Vagina (tissue), 2 donors: ENCODE data around the gene ACOXL. TPM values are rescaled to one million over a fixed set of nuclear protein-coding genes. Genes with fewer than 3 reads are reported as not detected.

Experiments
- DNase-seq, 2 donors: peaks; one replicate each; pipeline ENCODE4 v3.0.0-alpha.2; 2017; ENCODE audit errors: extremely low spot score in 2 of 2
- H3K27ac ChIP-seq: fragments of 200-600 bp; sonication (generic); one replicate; pipeline ENCODE4 v1.5.1; 2019
- H3K27me3 ChIP-seq: fragments of 200-600 bp; sonication (generic); one replicate; pipeline ENCODE4 v1.5.1; 2019
- H3K36me3 ChIP-seq, 2 donors: fragments of 200-600 bp; sonication (generic); one replicate each; pipeline ENCODE4 v1.5.1; 2017 to 2019
- H3K4me1 ChIP-seq: fragments of 200-600 bp; sonication (generic); one replicate; pipeline ENCODE4 v1.5.1; 2019
- H3K4me3 ChIP-seq, 2 donors: fragments of 200-600 bp; sonication (generic); 1 replicate in 1 of 2; 2 replicates in 1 of 2; pipeline ENCODE4 v1.5.1; 2016 to 2019
- H3K9me3 ChIP-seq: fragments of 200-600 bp; sonication (generic); one replicate; pipeline ENCODE4 v1.5.1; 2019
- CTCF ChIP-seq, 3 experiments: fragments of 450-650 bp in 2 of 3; fragments of 200-600 bp in 1 of 3; sonication (generic) in 1 of 3; IDR thresholded peaks; one replicate each; pipeline ENCODE4 v1.5.1; 2017 to 2019; ENCODE audit warnings: antibody characterized with exemption in 3 of 3, mild to moderate bottlenecking in 2 of 3, moderate library complexity in 2 of 3
- POLR2A ChIP-seq, 2 donors: fragments of 450-650 bp; IDR thresholded peaks; one replicate each; pipeline ENCODE4 v1.6.1; 2017; ENCODE audit warnings: antibody characterized with exemption in 2 of 2, mild to moderate bottlenecking in 2 of 2, moderate library complexity in 2 of 2
- POLR2AphosphoS5 ChIP-seq, 2 donors: sonication (generic); formaldehyde crosslinking; IDR thresholded peaks; one replicate each; pipeline ENCODE4 v1.9.0; 2017; ENCODE audit warnings: antibody characterized with exemption in 2 of 2, mild to moderate bottlenecking in 2 of 2, low read depth in 1 of 2; ENCODE audit not compliant: insufficient read depth in 1 of 2
- intact Hi-C: fragments of 100-400 bp; cut with DNase I; formaldehyde crosslinking; loops from one replicate; pipeline ENCODE4 v1.15.1; 2023
- total RNA-seq: library from RNA; depleted of rRNA; stranded (reverse); fragments of >200 nt; gene quantifications from one replicate; pipeline ENCODE4 v1.2.3, GENCODE V29; 2016

Gene ACOXL
- total RNA-seq, 1 donor from 2014 or later = not detected

- TF ChIP-seq POLR2AphosphoS5 (IDR thresholded peaks at IDR 0.05; ENCODE audit: insufficient read depth in 1 of 2, low read depth in 1 of 2) = no peak
- no peak for TF ChIP-seq CTCF (IDR thresholded peaks at IDR 0.05)
- no peaks in the 10 kb centered on the region for H3K9me3 ChIP-seq
- intact Hi-C loops = no loop called here
- H3K4me3 ChIP-seq = no peak overlapping the region
- no peak overlapping the region for H3K27ac ChIP-seq
- no peaks in the 10 kb centered on the region for H3K27me3 ChIP-seq
- peaks cover 11% of the 10 kb centered on the region for H3K4me1 ChIP-seq
- H3K36me3 ChIP-seq = peaks cover 0 to 21% of the 10 kb centered on the region in 2 donors
- DNase-seq = no peak
Measured at GRCh38 chr2:111154758-111155157, 422.4 kb downstream of the ACOXL start.

DNA sequence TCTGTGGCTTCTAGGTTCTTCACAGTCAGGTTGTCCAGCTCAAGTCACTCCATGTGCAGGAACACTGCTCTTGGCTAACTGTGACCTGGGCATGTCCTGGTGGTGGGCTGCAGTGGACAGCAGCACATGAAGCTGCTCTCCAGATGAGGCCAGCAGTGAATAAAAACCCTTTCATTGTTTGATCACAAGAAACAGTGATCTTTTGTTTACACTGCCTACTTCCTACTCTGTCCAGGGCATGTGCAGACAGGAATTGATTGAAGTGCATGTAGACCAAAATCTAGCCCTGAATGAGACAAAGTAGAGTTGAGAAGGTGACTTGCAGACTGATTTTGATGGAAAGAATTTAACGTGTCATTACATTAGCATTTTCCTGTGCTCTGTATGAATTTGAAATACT, 423.2 kb downstream of the ACOXL start:
- H3K27ac ChIP-seq = no peak overlapping the region
- H3K9me3 ChIP-seq = no peaks in the 10 kb centered on the region

GRCh38 chr2:111156529-111156928, 424.2 kb downstream of the ACOXL start:
- DNase-seq = no peak
- Histone ChIP-seq H3K36me3 (peaks cover 0 to 8% of the 10 kb centered on the region in 2 donors), H3K27ac (no peak overlapping the region), H3K4me3 (no peak overlapping the region), H3K27me3 (no peaks in the 10 kb centered on the region), H3K9me3 (no peaks in the 10 kb centered on the region), H3K4me1 (peaks cover 28% of the 10 kb centered on the region)
- no peak for TF ChIP-seq CTCF (IDR thresholded peaks at IDR 0.05)
- no peak for TF ChIP-seq POLR2A (IDR thresholded peaks at IDR 0.05)
- no peak for TF ChIP-seq POLR2AphosphoS5 (IDR thresholded peaks at IDR 0.05; ENCODE audit: insufficient read depth in 1 of 2, low read depth in 1 of 2)
- intact Hi-C loops = no loop called here

More for the DNA sequence above, 423.2 kb downstream of the ACOXL start:
- TF ChIP-seq POLR2AphosphoS5 (IDR thresholded peaks at IDR 0.05; ENCODE audit: insufficient read depth in 1 of 2, low read depth in 1 of 2) = no peak
- TF ChIP-seq CTCF (IDR thresholded peaks at IDR 0.05) = no peak
- no peak for TF ChIP-seq POLR2A (IDR thresholded peaks at IDR 0.05)
- Histone ChIP-seq H3K36me3 (peaks cover 0 to 17% of the 10 kb centered on the region in 2 donors), H3K27me3 (no peaks in the 10 kb centered on the region), H3K4me1 (peaks cover 19% of the 10 kb centered on the region), H3K4me3 (no peak overlapping the region)
- DNase-seq = no peak
- intact Hi-C loops = no loop called here

- H3K9me3 ChIP-seq = no peaks in the 10 kb centered on the region
- H3K36me3 ChIP-seq = peaks cover 0 to 2% of the 10 kb centered on the region in 2 donors
- H3K4me1 ChIP-seq = peaks cover 34% of the 10 kb centered on the region
- no peak overlapping the region for H3K4me3 ChIP-seq
- no peaks in the 10 kb centered on the region for H3K27me3 ChIP-seq
- TF ChIP-seq CTCF (IDR thresholded peaks at IDR 0.05) (no peak), POLR2A (IDR thresholded peaks at IDR 0.05) (no peak)
- no peak for DNase-seq
- intact Hi-C loops = no loop called here
- no peak overlapping the region for H3K27ac ChIP-seq
Measured at GRCh38 chr2:111157071-111157661, 424.8 kb downstream of the ACOXL start.

GRCh38 chr2:111157798-111158197, 425.4 kb downstream of the ACOXL start:
- DNase-seq = no peak
- H3K9me3 ChIP-seq = no peaks in the 10 kb centered on the region
- no peaks in the 10 kb centered on the region for H3K36me3 ChIP-seq
- no peak overlapping the region for H3K27ac ChIP-seq
- no peak overlapping the region for H3K4me3 ChIP-seq
- no peaks in the 10 kb centered on the region for H3K27me3 ChIP-seq
- intact Hi-C loops = no loop called here
- peaks cover 37% of the 10 kb centered on the region for H3K4me1 ChIP-seq
- no peak for TF ChIP-seq POLR2AphosphoS5 (IDR thresholded peaks at IDR 0.05; ENCODE audit: insufficient read depth in 1 of 2, low read depth in 1 of 2)
- TF ChIP-seq CTCF (IDR thresholded peaks at IDR 0.05) = no peak
- no peak for TF ChIP-seq POLR2A (IDR thresholded peaks at IDR 0.05)
